Fibroblast of villous mesenchyme (primary cell): ENCODE data around the gene NISCH. TPM values are rescaled to one million over a fixed set of nuclear protein-coding genes. Genes with fewer than 3 reads are reported as not detected.
A peak's percentile ranks its signal among the peaks of the same experiment; 100 is the strongest.

Experiments used
- DNase-seq: peaks from one replicate; pipeline ENCODE4 v3.0.0-alpha.2; 2010; ENCODE audit warnings: low read depth
- H3K4me3 ChIP-seq: 2 replicates; pipeline ENCODE4 v1.5.1; 2011; ENCODE audit warnings: low read depth, mild to moderate bottlenecking, low read length
- total RNA-seq: library from RNA; depleted of rRNA; stranded (reverse); fragments of >200 nt; gene quantifications from 2 replicates; pipeline ENCODE4 v1.2.3, GENCODE V29; 2012
- TF ChIP-seq, protein P1 (sequence below): IDR thresholded peaks from 2 replicates; pipeline ENCODE4 v1.5.1; 2012; ENCODE audit warnings: low read depth, mild to moderate bottlenecking, low read length; ENCODE audit not compliant: insufficient read depth

Gene NISCH
- total RNA-seq, 1 donor, result 82.5 TPM

- H3K4me3 ChIP-seq, result no peak overlapping the region
- peak; percentile 30 for DNase-seq
- TF ChIP-seq, protein P1, sequence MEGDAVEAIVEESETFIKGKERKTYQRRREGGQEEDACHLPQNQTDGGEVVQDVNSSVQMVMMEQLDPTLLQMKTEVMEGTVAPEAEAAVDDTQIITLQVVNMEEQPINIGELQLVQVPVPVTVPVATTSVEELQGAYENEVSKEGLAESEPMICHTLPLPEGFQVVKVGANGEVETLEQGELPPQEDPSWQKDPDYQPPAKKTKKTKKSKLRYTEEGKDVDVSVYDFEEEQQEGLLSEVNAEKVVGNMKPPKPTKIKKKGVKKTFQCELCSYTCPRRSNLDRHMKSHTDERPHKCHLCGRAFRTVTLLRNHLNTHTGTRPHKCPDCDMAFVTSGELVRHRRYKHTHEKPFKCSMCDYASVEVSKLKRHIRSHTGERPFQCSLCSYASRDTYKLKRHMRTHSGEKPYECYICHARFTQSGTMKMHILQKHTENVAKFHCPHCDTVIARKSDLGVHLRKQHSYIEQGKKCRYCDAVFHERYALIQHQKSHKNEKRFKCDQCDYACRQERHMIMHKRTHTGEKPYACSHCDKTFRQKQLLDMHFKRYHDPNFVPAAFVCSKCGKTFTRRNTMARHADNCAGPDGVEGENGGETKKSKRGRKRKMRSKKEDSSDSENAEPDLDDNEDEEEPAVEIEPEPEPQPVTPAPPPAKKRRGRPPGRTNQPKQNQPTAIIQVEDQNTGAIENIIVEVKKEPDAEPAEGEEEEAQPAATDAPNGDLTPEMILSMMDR, result peak; percentile 50
Observed at GRCh38 chr3:52481819-52482521, 26.6 kb downstream of the NISCH start.

- TF ChIP-seq, protein P1, result no peak
- H3K4me3 ChIP-seq, result no peak overlapping the region
- no peak for DNase-seq
Observed at GRCh38 chr3:52483081-52483480, 27.7 kb downstream of the NISCH start.

DNA sequence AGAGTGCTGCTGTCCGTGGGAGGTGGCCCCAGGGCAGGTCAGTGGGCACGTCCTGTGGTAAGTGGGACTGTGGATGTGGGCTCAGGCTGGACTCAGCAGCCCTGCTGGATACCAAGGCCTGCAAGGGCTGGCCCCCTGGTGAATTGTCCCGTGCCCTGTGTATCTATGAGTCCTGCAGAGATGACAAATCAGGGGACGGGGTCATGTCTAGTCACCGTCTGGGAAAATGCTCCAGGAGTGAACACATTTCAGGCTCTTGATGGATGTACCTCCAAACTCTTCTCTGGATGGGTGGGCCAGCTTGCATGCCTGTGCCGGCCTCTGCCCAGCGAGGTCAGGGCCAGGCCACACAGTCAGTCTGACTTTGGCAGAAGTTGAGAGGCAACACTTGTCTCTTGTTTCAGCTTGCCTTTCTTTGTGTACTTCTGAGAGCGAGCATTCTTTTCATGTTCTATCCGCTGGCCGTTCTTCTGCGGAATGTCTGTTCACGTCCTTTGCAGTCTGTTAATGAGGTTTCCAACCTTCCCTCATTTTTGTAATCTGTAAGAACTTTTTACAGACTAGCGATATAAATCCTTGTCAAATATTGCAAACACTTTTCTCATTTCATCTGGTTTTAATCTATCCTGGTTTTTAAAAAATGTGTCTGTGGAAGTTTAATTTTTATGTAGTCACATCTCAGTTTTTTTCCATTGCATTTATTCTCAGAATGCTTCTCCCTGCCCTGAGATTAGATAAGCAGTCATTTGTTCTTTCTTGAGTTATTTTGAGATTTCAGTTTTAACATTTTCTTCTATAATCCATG, 28.4 kb downstream of the NISCH start:
- H3K4me3 ChIP-seq, result no peak overlapping the region
- TF ChIP-seq, protein P1, result no peak
- peak; percentile 87 for DNase-seq

GRCh38 chr3:52484680-52485461, 29.5 kb downstream of the NISCH start:
- DNase-seq, result no peak
- no peak overlapping the region for H3K4me3 ChIP-seq
- TF ChIP-seq, protein P1, result no peak

DNA sequence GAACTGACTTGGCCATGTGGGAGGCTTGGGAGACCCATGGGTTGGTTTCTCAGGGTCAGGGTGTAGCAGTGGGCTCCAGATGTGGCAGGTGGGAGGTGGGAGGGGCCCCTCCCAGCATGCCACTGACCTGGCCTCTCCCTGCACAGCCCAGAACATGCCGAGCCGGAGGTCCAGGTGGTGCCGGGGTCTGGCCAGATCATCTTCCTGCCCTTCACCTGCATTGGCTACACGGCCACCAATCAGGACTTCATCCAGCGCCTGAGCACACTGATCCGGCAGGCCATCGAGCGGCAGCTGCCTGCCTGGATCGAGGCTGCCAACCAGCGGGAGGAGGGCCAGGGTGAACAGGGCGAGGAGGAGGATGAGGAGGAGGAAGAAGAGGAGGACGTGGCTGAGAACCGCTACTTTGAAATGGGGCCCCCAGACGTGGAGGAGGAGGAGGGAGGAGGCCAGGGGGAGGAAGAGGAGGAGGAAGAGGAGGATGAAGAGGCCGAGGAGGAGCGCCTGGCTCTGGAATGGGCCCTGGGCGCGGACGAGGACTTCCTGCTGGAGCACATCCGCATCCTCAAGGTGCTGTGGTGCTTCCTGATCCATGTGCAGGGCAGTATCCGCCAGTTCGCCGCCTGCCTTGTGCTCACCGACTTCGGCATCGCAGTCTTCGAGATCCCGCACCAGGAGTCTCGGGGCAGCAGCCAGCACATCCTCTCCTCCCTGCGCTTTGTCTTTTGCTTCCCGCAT, 31.8 kb downstream of the NISCH start:
- no peak overlapping the region for H3K4me3 ChIP-seq
- TF ChIP-seq, protein P1, result no peak
- no peak for DNase-seq
